ENCODE results near the gene RNF224.
A peak's percentile ranks its signal among the peaks of the same experiment; 100 is the strongest.
"Not testable (repeated sequence)": the region's sequence is repeated elsewhere in the genome, so short reads cannot be mapped to it uniquely, and the experiment has no call there.

Gene RNF224

GRCh38 chr9:137228968-137229896 lies 1.9 kb downstream of the RNF224 start:
- DNase-seq = no peak

- DNase-seq = no peak
Observed at GRCh38 chr9:137229903-137230704, 2.8 kb downstream of the RNF224 start.

- no peak for DNase-seq
Observed at GRCh38 chr9:137230705-137231371, 3.5 kb downstream of the RNF224 start, which contains the start of gene SLC34A3. TSS of gene SLC34A3 (plus strand) at chr9:137230901. CDS start at chr9:137231703, 802 bp downstream.

GRCh38 chr9:137231372-137232039 lies 4.2 kb downstream of the RNF224 start:
- no peak for DNase-seq

GRCh38 chr9:137232101-137232500 lies 4.8 kb downstream of the RNF224 start:
- DNase-seq = no peak

- no peak for DNase-seq
Observed at GRCh38 chr9:137232510-137232909, 5.2 kb downstream of the RNF224 start.

GRCh38 chr9:137233143-137233980 lies 6.1 kb downstream of the RNF224 start:
- DNase-seq = no peak

GRCh38 chr9:137234055-137234697 lies 6.9 kb downstream of the RNF224 start:
- no peak for DNase-seq

- no peak for DNase-seq
Observed at GRCh38 chr9:137234758-137235423, 7.6 kb downstream of the RNF224 start.

GRCh38 chr9:137235424-137236237 lies 8.3 kb downstream of the RNF224 start:
- DNase-seq = no peak

- peak; percentile 90 for DNase-seq
Observed at GRCh38 chr9:137236238-137236935, 9.1 kb downstream of the RNF224 start.

GRCh38 chr9:137236936-137237421 lies 9.7 kb downstream of the RNF224 start:
- no peak for DNase-seq

- DNase-seq = no peak
Observed at GRCh38 chr9:137237759-137238726, 10.7 kb downstream of the RNF224 start.

- not testable (repeated sequence) for DNase-seq
Observed at GRCh38 chr9:137239541-137240200, 12.4 kb downstream of the RNF224 start.

- no peak for DNase-seq
Observed at GRCh38 chr9:137240318-137240840, 13.1 kb downstream of the RNF224 start.

GRCh38 chr9:137240841-137241489 lies 13.7 kb downstream of the RNF224 start, which contains the start of gene TUBB4B:
TSS of gene TUBB4B (plus strand) at chr9:137241287. CDS start at chr9:137241361, 74 bp downstream.
- DNase-seq = peak; percentile 100
